Right hindlimb (tissue), 1 donor: ENCODE results near the gene FSTL3.
A peak's percentile ranks its signal among the peaks of the same experiment; 100 is the strongest.
"Not testable (repeated sequence)": the region's sequence is repeated elsewhere in the genome, so short reads cannot be mapped to it uniquely, and the experiment has no call there.

Experiments used
- DNase-seq: peaks from one replicate; pipeline ENCODE4 v3.0.0-alpha.2; 2018

Gene FSTL3

GRCh38 chr19:711254-711653, 35.1 kb downstream of the FSTL3 start:
- DNase-seq: no peak

DNA sequence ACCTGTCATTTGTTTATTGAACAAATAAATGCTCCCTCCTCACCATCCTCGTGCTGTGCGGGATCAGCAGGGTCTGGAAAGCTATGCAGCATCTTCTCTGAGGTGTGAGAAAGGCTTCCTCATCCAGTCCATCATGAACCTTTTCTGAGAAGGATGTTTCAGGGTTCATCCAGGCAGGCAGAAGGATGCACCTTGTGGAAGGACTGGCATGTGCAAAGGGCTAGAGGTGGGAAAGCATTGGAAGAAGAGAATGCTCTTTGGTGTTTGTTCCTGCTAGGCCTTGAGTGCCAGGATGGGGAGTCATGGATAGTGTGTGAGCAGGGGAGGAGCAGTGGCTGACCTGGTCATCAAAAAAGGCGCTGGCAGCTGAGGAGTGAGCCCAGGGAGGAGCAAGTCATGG, 39.2 kb downstream of the FSTL3 start:
- no peak for DNase-seq

DNA sequence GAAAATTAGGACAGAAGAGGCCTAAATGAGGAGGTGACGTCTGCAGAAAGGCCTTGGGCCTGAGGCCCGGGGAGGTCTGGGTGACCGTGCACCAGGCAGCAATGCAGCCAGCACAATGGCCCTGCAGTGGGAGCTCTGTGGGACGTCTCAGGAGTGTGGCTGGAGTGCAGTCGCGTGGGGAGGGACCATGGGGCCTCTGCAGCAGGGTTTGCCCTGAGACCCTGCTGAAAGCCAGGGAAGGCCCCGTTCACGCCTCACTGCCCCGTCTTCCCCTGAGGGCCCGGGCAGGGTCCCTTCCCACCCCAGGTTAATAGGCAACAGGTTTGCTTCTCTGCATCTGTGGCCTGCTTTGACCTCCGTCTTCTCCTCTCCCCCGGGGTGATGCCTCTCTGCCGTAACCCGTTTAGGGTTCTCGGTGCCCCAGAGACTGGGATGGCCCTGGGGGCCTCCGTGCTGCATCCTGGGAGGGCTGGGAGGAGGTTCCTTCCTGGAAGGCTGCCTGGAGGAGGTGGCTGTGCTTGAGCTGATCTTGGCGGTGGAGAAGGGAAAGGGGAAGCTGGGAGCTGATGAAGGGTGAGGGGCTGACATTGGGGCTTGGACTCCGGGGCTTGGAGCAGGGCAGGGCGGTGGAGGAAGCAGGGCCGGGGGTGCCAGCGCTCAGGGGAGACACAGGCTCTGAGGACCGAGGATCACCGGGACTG, 42.2 kb downstream of the FSTL3 start:
- DNase-seq: no peak

DNA sequence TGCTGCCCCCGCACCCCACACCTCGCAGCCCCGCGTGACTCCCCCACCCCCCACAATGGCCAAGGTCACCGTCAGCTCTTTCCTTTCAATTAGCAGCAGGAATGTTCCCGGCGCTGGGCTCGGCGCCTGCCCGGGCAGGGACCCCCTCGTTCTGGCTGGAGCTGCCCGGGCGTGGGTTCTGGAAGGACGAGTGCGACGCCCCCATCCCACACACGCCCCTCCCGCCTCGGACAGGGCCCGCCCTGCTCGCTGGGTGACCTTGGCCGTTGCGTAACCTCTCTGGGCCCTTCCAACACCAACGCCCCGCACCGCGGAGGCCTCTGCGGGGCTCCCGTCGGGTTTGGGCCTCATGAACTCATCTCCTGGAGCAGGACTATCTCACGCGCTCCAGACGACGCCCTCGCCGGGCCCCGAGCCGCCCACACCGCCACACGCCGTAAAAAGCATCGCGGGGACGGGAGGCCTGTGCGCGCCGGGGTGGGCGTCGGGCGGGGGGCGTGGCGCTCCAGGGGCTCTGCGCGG, 42.9 kb downstream of the FSTL3 start:
- peak; percentile 87 for DNase-seq

DNA sequence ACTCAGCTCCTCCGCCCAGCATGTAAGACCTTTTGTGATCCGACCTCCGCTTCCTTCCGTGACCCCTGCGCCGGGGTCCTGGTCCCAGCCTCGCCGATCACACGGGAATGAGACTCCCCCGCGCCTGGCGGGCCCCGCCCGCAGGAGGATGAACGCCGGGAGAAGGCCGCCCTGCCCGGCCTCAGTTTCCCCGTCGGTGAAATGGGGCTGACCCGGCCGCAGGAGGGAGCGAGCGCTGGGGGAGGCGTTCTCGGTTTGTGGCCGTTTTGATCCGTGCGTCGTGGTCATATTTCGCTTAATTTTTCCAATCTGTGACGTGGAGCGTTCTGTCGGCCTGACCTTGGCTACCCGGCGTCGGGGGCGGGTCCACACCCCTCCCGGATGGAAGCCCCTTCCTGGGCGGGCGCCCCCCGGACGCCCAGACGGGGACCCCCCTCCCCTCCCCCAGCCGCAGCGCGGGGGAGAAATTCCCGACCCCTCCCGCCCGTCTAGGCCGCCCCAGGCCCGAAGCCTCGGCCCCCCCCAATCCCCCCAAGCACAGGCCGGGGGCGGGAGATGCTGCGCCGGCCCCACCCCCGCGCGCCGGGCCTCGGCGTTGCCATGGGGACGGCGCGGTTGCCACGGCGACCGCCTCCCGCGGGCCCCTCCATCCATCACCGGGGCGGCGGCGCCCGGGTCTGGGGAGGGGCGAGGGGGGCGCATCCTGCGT, 43.6 kb downstream of the FSTL3 start:
- peak; percentile 80 for DNase-seq

DNA sequence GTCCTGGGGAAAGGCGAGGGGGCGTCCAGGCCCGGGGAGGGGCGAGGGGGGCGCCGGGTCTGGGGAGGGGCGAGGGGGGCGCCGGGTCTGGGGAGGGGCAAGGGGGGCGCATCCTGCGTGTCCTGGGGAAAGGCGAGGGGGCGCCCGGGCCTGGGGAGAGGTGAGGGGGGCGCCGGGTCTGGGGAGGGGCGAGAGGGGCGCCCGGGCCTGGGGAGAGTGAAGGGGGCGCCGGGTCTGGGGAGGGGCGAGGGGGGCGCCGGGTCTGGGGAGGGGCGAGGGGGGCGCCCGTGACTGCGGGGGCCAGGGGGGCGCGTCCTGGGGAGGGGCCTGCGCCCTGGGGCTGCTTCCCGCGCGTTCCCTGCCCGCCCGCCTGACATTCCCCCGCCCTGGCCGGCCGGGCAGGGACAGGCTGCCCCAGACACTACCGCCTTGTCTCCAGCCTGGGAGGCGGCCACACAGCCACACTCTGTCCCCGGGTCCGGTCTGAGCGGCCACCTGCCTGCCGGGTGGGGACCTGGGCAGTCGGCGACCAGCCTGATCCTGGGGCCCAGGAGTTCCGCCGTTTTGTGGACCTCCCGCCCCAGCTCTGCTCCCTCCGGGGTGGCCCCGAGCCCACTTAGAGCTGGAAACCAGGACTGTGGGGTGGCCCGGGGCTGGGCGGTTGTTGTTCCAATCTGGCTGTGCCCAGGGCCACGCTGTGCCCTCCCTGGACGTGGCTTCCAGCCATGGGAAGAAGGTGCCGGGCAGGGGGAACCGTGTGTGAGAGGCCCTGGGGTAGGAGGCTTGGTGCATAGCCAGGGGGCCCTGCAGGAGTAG, 44.4 kb downstream of the FSTL3 start:
- peak; percentile 59 for DNase-seq

DNA sequence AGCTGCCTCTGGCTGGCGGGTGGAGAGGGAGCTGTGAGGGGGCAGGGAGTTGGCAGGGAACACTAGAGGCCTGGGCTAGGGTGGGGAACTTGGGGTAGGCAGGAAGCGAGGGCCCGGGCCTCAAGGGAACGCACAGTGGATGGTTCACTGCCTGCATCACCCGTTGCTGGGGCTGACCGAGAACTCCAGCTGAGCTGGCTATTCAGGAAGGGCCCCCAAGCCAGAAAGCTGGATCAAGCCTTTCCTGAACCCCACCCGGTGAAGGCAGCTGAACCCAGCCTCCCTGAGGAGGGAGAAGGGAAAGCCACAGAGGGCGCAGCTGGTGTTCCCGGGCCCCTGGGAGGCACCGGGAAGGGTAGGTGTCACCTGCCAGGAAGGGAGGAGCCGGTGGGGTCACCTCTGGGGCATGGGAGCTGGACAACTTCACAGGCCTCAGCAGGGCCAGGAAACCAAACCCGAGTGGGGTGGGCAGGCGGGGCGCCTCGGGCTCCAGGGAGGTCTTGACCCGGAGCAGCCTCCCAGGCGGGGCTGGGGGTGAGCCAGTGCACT, 46.4 kb downstream of the FSTL3 start:
- no peak for DNase-seq

DNA sequence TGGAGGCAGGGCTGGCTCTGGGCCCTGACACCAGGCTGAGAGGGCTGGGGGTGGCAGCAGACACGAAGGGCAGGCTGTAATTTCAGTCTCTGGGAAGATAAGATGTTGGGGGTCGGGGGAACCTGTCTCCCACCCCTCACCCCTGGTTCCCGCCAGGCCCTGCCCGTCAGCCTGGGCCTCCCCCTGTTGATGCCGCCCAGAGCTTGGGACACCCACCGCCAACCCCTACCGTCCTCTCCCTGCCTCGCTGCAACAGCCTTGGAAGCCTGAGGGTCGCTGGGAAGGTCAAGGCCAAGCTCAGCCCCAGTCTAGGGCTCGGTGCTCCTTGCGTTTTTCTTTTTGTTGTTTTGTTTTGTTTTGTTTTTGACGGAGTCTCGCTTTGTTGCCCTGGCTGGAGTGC, 47.1 kb downstream of the FSTL3 start:
- no peak for DNase-seq

GRCh38 chr19:723714-724113, 47.5 kb downstream of the FSTL3 start:
- DNase-seq: no peak

DNA sequence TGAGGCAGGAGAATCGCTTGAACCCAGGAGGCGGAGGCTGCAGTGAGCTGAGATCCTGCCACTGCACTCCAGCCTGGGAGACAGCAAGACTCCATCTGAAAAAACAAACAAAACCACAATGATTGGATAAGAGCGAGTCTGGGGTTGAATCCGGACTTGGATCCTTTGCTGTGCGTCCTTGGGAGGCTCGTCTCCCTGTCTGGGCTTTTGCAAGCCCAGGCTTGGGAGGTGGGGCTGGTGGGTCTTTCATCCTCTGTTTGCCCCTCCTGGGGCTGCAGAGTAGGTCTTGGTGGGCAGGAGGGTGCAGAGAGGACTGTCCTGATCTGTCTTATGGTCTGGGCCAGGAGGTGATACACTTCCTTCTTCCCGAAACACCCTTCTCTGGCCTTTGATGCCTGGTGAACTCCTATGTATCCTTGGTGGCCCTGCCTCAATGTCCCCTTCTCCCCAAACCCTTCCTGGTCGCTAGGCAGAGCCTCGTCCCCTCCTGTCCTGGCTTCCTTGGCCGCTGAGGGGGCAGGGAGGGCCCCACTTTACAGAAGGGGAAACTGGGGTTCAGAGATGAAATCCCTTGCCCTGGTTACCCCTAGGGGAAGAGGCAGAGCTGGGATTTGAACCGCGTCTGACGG, 49.4 kb downstream of the FSTL3 start:
- no peak for DNase-seq

- no peak for DNase-seq
Observed at GRCh38 chr19:726993-727956, 51.1 kb downstream of the FSTL3 start.

GRCh38 chr19:728011-728410, 51.8 kb downstream of the FSTL3 start:
- DNase-seq: peak; percentile 73

DNA sequence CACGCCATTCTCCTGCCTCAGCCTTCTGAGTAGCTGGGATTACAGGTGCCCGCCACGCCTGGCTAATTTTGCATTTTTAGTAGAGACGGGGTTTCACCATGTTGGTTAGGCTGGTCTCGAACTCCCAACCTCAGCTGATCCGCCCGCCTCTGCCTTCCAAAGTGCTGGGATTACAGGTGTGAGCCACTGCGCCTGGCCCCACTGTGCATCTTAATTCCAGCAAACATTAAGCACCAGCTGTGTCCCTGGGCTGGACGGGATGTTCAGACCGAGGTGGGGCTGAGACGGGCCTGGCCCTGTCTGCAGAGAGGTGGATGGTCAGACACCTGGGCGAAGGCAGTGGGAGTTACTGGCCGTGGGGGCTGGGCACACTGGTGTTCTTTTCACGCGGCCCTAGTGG, 53.4 kb downstream of the FSTL3 start:
- not testable (repeated sequence) for DNase-seq

DNA sequence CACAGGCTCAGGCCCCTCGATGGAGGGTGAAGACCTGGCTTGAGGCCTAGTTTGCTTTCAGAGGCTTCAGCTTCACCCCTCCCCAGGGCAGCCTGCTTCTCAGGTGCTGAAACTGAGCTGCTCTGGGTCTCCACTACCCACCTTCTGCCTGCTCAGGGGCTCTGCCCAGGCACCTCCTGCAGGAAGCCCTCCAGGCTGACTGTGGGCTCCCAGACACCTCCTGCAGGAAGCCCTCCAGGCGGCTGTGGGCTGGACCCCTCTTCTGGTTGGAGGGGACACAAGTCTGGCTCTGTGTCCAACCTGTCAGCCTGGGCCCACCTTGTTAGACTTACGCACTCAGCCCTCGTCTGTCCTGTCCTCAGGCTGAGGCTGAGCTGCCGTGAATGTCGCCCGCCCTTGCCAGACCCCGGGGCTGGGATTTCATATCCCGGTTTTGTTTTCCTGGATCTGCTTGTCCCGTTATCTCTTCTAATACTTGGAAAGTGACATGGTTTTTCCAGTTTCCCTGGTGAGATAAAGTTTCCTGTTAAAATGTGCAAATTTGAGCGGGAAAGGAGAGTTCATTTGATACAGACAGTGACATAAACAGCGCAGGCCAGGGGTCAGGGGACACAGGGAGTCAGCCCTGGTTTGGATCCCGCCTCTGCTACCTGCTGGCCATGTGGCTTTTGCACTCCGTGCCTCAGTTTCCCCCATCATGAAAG, 53.9 kb downstream of the FSTL3 start:
- no peak for DNase-seq

GRCh38 chr19:731000-731399, 54.8 kb downstream of the FSTL3 start:
- no peak for DNase-seq

- DNase-seq: no peak
Observed at GRCh38 chr19:732148-733069, 56.2 kb downstream of the FSTL3 start.
